GM18907 (cell line): ENCODE measurements around the gene ZCCHC2.

ENCODE experiments used
- ATAC-seq: cut with Tn5 transposase; IDR thresholded peaks from one replicate; pipeline ENCODE4 v1.9.1; 2021; ENCODE audit warnings: mild to moderate bottlenecking, moderate library complexity; ENCODE audit not compliant: unreplicated experiment

The ZCCHC2 gene

GRCh38 chr18:62537042-62537894 lies 14.4 kb downstream of the ZCCHC2 start:
- ATAC-seq: no peak

DNA sequence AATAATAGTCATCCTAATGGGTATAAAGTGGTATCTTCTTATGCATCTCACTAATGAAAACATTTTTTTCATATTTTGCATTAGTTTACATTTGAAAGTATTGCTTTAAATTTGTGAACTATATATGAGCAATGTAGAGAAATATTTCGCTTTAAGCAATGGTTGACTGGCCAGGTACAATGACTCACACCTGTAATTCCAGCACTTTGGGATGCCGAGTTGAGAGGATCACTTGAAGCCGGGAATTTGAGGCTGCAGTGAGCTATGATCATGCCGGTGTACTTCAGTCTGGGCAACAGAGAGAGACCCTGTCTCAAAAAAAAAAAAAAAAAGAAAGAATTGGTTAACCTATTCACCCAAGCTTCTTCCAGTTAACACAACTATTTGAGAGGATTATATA lies 15.1 kb downstream of the ZCCHC2 start:
- ATAC-seq: no peak

GRCh38 chr18:62538881-62539280 lies 16.1 kb downstream of the ZCCHC2 start:
- no peak for ATAC-seq

DNA sequence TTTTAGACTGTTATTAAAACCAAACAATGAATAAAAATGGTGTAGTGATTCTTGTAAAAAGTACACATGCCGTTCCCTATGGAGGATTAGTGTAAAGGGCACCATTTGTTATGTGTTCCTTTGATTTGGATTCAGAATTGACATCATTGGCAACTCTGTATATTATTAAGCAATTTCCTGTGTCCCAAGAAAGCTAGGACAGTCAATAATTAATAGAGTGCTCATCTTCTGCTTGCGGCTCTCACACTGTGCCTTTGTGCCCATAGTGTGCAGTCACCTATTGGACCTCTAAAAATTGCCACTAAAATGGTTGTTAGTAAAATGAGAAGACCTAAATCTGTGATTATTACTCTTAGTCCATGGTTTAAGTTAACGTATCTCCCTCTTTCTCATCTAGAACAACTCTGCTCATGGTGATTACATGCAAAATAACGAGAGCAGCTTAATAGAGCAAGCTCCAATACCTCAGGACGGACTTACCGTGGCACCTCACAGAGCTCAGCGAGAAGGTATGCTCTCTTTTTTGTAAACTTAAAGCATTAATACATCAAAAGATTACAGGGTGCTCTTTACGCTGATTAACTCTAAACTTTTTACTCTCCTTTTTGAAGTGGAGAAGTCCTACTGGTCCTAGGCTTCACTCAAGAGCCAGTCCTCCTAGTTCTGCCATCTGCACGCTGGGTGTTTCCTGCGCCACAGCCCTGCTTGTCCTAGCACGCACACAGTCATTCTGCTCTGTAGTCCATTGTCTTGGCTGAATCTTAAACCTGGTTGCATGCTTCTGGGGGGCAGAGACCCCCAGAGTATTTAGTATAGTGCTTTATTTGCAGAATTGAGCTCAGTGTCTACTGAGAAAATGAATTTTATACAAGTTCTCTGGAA lies 16.7 kb downstream of the ZCCHC2 start:
- ATAC-seq: no peak

DNA sequence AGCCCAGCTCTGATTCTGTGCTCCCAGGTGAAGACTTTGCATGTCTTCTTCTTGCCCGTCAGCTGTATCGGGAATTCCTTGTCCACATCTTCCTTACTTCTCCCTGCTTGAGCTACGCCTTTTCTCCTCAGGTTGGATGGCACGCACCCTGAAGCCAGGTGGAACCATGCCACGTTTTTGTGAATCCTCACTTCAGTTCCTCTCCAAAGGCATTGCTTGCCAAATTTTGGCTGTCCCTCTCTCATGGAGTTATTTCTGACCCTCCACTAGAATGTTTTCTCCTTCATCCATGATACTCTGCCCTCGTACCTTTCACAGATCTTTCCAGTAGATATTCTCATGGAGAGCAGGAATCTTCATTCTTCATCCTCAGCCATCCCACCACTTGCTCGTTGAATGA lies 20.2 kb downstream of the ZCCHC2 start:
- ATAC-seq: no peak

DNA sequence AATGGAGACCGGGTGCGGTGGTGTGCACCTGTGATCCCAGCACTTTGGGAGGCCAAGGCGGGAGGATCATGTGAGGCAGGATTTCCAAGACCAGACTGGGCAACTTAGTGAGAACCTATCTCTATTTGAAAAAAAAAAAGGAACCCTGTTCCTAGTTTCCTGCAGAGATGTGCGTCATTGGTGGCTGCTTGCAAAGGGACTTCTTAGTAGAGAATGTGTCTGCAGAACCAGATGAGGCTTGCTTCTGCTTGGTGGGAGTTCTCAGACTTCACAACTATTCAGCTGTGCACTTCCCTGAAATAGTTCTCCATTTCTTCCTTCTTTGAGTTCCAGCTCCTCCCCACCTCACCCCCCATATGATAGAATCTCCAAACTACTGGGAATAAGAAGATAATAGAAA lies 22.3 kb downstream of the ZCCHC2 start:
- ATAC-seq: no peak

- ATAC-seq: no peak
Observed at GRCh38 chr18:62549755-62550154, 26.9 kb downstream of the ZCCHC2 start.

DNA sequence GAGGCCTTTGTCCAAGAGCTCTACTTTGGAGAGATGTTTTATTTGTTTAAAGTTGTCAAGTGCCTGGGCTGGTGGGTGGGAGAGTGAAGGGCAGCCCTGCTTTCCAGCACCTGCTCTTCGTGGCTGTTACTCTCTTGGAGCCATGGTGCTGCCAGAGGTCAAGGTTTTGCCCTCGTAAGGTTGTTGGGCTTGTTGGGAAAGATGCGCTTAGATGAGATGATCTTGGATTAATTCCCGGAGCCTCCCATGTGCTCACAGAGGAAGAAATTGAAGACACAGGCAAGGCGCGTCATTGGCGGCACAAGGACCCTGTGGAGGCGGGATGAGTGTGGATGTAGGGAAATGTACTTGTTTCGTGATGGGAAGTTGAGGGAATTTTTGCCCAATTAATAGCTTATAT lies 27.9 kb downstream of the ZCCHC2 start:
- ATAC-seq: no peak

- no peak for ATAC-seq
Observed at GRCh38 chr18:62551972-62552513, 29.2 kb downstream of the ZCCHC2 start.

DNA sequence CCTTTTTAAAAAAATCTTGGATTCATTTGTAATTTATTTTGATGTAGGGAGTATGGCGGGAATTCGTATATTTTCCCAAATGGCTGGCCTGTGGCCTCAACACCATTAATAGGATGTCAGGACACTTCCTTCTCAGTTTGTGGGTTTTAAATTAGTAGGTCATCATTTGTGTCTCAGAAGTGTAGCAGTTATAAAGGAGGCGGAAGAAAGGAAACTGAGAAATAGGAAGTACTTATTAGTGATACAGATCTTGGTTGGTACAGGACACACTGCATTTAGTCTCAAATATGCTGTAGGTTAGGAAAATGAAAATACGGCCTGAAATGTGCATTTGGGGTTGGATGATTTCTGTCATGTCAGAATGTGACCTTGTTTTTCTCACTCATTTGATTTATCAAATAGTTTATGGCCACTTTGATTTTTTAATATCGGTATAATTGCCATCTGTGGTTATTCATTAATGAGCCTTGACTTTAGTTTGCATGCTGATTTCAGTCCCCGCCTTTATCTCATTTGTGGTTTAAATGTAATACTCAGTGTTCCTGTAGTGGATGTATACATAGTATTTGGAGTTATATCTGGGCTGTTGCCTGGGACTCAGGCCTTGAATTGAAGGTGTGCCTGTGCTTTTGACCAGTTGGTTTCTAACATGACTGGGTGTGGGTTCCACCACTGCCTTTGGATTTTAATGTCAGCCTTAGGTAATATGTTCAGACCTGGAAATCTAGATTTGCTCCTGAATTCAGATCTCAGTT lies 31.4 kb downstream of the ZCCHC2 start:
- no peak for ATAC-seq

DNA sequence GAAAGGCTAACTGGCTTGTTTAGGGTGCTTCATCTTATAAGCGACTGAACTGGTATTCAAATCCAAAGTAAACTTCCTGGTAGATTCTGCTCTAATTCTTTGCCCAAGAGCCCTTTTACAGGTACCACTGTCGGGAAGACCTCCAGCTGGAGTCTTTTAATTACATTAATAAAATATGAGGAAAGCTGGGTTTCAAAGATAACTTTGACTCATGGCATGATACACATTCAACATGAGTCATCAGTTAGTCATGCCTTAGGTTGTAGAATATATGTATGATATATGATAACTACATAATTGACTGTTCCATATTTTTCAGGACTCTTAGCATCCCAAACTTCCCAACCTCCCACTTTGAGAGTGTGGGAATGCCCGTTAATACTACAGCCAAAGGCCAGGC lies 32.3 kb downstream of the ZCCHC2 start:
- ATAC-seq: no peak

GRCh38 chr18:62556397-62556796 lies 33.6 kb downstream of the ZCCHC2 start:
- no peak for ATAC-seq

DNA sequence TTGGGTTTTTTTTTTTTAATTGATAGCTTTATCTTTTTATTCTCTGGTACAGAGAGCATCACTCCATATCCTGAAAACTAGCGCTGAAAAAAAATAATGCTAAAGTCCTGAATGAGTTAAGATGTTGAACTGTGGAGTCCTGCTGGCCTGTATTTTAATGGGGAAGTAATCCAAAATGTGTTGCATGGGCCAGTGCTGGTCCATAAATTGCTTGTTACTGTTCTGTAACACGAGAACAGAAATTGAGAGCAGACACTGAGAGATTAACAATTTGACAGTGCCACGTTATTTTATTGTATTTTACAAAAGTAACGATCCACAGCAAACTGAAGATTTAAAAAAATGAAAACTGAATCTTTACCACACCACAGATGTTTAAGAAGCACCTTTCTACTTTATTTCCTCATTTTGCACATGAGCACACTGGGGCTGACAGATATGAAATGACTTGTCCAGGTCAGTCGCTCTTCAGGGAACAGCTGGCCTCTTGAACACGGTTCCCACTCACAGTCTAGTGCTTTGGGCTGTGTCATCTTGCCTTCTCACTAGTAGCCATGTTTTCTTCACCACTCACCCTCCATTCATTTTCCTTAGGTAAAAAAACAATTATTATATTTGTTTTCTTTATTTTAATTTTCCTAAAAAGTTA lies 35.3 kb downstream of the ZCCHC2 start:
- ATAC-seq: no peak

DNA sequence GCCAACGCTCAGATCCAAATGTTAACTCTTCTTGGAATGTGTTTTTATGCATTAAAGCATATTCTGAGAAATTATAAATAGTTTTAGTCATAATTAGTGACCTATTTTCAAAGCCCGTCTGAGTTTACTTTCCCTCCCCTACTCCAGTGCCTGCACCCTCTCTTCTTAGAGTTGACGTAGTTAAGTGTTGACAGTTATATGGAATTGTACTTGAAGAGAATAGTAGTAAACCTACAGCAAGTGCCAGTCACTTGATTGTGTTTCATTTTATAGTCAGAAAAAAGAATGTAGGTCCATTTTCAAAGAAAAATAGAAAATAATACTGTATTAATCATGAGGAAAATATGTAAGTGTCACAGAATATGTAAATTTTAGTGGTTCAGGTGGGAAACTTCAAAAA lies 41.2 kb downstream of the ZCCHC2 start:
- ATAC-seq: no peak

DNA sequence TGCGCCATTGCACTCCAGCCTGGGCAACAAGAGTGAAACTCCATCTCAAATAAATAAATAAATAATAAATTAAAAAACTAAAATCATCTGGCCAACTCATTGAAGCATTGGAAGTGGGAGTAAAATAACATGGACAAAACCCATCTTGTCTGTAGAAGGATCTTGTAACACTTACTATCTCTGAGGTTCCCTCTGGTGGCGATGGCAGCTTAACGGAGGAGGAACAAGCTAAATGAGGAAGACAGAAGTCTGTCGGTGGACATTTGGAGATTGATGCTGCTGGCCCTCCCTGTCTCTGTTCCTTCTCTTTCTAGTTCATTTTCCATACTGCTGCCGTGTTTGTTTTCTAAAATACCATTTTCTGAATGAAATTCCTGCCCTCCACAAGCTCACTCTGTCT lies 43.4 kb downstream of the ZCCHC2 start:
- ATAC-seq: no peak

DNA sequence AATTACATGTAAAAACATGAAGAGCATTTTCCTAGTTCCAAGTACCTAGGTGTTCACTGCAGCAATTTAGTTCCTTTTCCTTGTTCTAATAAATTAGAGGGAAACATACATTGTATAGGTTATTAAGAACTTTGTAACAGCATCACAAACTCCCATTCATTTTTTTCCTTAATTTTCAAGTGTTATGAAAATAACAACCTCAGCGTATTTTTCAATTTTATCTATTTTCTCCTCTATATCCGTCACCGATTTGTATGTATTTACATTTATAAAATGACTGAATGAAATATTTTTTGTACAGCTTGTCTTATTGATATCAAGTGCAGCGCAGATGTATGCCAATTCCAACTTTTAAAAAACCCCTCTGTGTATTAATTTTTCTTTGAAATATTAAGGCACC lies 44.0 kb downstream of the ZCCHC2 start:
- no peak for ATAC-seq

DNA sequence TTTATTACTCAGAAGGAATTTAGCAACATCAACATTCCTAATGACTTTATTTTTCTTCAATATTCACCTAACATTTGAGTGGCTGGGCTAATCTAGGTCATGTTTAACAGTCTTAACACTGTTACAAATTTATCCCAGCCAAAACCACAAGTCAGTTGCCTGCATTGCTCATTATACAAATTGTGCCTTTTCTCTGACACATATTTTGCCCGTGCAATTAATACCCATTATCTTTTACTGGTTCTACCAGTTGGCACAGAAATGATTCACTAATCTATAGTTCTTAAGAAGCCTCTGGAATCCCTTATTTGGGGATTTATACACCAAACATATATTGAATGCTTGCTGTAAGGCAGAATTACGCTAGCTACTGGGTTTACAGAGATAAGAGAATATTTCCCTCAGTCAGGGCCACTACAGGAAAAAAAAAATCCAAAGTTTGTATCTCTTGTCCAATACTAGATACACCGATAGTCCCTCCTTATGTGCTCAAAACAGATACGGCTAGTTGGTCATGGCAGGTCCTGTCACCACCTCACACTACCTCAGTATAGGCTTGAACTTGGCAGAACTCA lies 46.3 kb downstream of the ZCCHC2 start:
- no peak for ATAC-seq

GRCh38 chr18:62571037-62571436 lies 48.2 kb downstream of the ZCCHC2 start:
- no peak for ATAC-seq

DNA sequence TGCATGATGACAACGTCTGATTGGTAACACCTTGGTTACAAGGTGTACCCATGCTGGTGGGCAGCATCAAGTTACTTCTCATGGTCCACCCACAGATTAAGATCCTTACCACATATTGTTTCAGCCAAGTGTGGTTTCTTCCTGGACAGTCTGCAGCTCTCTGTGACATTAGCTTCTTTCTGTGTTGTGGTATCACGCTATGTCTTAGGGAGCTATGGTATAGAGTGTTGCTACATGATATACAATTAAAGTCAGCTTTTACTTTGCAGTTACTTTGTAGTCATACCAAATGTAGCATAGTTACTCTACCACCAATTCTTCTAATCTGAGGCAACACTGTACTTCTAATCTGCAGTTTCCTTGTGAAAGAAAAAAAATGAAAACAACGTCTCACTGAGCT lies 48.8 kb downstream of the ZCCHC2 start:
- no peak for ATAC-seq

DNA sequence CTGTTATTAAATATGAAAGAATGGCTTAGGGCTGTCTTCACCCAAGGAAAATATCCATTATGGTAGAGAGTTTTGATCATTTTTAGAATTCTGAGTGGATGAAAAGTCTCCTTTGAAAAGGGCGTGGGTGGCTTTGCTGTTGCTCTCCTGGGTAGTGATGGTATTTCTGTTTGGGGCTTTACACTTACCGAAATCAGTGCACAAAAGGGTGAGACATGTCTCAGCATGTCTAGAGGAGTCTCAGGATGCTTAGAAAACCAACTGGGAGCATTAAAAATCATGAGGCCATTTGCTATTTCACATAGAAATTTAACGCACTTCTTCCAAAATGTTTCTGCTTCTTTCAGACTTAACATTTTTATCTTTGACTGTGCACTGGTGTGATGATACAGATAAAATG lies 49.6 kb downstream of the ZCCHC2 start:
- no peak for ATAC-seq
